Kidney (tissue), 14 donors: Measurements from ENCODE around the gene STAP2. TPM values are rescaled to one million over a fixed set of nuclear protein-coding genes. Genes with fewer than 3 reads are reported as not detected.

ENCODE experiments used
- DNase-seq, 5 donors: peaks; one replicate each; pipeline ENCODE4 v3.0.0-alpha.2; 2013 to 2020
- FAIRE-seq: peaks from 2 replicates; lab custom pipeline; 2012; peaks lifted over from hg19 to GRCh38; lab: Jason Lieb, UNC
- H3K27ac ChIP-seq, 2 donors: one replicate each; pipeline ENCODE4 v1.7.0; 2013; ENCODE audit warnings: low read depth in 2 of 2, low read length in 2 of 2, inconsistent platforms in 1 of 2
- H3K27me3 ChIP-seq: one replicate; pipeline ENCODE4 v1.7.1; 2013; ENCODE audit warnings: low read length, inconsistent platforms; ENCODE audit not compliant: control insufficient read depth, insufficient read depth
- H3K36me3 ChIP-seq, 3 donors: one replicate each; pipeline versions ENCODE4 v1.7.0 to v1.7.1; 2013; ENCODE audit warnings: low read length in 3 of 3, control low read depth in 1 of 3, inconsistent platforms in 1 of 3; ENCODE audit not compliant: insufficient read depth in 3 of 3, control insufficient read depth in 2 of 3
- H3K4me1 ChIP-seq, 3 donors: one replicate each; pipeline versions ENCODE4 v1.7.0 to v1.7.1; 2013; ENCODE audit warnings: low read length in 3 of 3, inconsistent platforms in 1 of 3, low read depth in 1 of 3; ENCODE audit not compliant: control insufficient read depth in 2 of 3, insufficient read depth in 2 of 3
- H3K4me3 ChIP-seq, 3 donors: one replicate each; pipeline versions ENCODE4 v1.7.0 to v1.8.1; 2013; ENCODE audit warnings: low read length in 3 of 3, control low read depth in 1 of 3, inconsistent platforms in 1 of 3
- H3K9ac ChIP-seq, 3 donors: one replicate each; pipeline versions ENCODE4 v1.7.0 to v1.7.1; 2013; ENCODE audit warnings: low read length in 3 of 3, control low read depth in 1 of 3, inconsistent platforms in 1 of 3
- H3K9me3 ChIP-seq, 3 donors: one replicate each; pipeline versions ENCODE4 v1.7.0 to v1.7.1; 2013; ENCODE audit warnings: low read length in 3 of 3, control low read depth in 1 of 3, inconsistent platforms in 1 of 3; ENCODE audit not compliant: control insufficient read depth in 2 of 3, insufficient read depth in 1 of 3
- CTCF ChIP-seq: IDR thresholded peaks from 3 replicates; pipeline ENCODE4 v1.5.1; 2012; ENCODE audit warnings: mild to moderate bottlenecking, moderate library complexity, borderline replicate concordance; ENCODE audit not compliant: insufficient read depth; ENCODE audit errors: extremely low read depth
- intact Hi-C: fragments of 100-400 bp; cut with DNase I; formaldehyde crosslinking; loops from one replicate; pipeline ENCODE4 v1.11.1; 2022
- polyA plus RNA-seq: library from polyadenylated mRNA; stranded (reverse); fragments of 350-450 nt; fragmentation: Illumina TruSeq; extraction: RNeasy Lipid Tissue Mini Kit (QIAGEN cat#74804); gene quantifications from one replicate; pipeline ENCODE4 v1.2.3, GENCODE V29; 2014; ENCODE audit warnings: low read depth, low replicate concordance; ENCODE audit not compliant: insufficient read depth
- total RNA-seq: library from RNA; stranded (reverse); fragmentation: NEBNext Ultra II Directional; extraction: Animal tissue kit (Norgen Biotek cat#: 25700); gene quantifications from one replicate; pipeline ENCODE4 v1.2.1, GENCODE V29; 2021
- donor health status: control.
- donor health status: control.
- donor health status: control.
- donor health status: control.
- donor health status: control.
- donor health status: DM: yes; HTN: yes; CAD: no.
- donor health status: Normal renal cell carcinoma (clear cell type).

Gene STAP2
- total and polyA plus RNA-seq, 2 donors from 2014 or later: 32.3 to 61.5 TPM

GRCh38 chr19:4357921-4358326, 19.3 kb upstream of the STAP2 start:
- no peaks in the 10 kb centered on the region for H3K9me3 ChIP-seq
- no peak for DNase-seq
- intact Hi-C loops: no loop called here
- H3K27me3 ChIP-seq: no peaks in the 10 kb centered on the region
- peaks cover 0 to 14% (median 5%) of the 10 kb centered on the region in 3 donors for H3K36me3 ChIP-seq
- TF ChIP-seq CTCF: no peak
- no peak for FAIRE-seq
- no peaks in the 10 kb centered on the region for H3K4me1 ChIP-seq
- H3K27ac ChIP-seq: no peak overlapping the region
- no peak overlapping the region for H3K9ac ChIP-seq
- H3K4me3 ChIP-seq: no peak overlapping the region

- H3K36me3 ChIP-seq: peaks cover 0 to 7% (median 5%) of the 10 kb centered on the region in 3 donors
- FAIRE-seq: no peak
Measured at GRCh38 chr19:4357095-4357797, 18.6 kb upstream of the STAP2 start.

GRCh38 chr19:4354897-4355296, 16.3 kb upstream of the STAP2 start:
- Histone ChIP-seq H3K27ac (no peak overlapping the region), H3K9ac (no peak overlapping the region), H3K9me3 (no peaks in the 10 kb centered on the region), H3K27me3 (no peaks in the 10 kb centered on the region), H3K4me1 (no peaks in the 10 kb centered on the region), H3K36me3 (peaks cover 0 to 3% (median 0%) of the 10 kb centered on the region in 3 donors), H3K4me3 (no peak overlapping the region)
- no peak for TF ChIP-seq CTCF
- DNase-seq (peak in 1 of 5 donors; percentile 50), FAIRE-seq (no peak)
- intact Hi-C loops: no loop called here

More at GRCh38 chr19:4357095-4357797, 18.6 kb upstream of the STAP2 start:
- H3K4me3 ChIP-seq: no peak overlapping the region
- TF ChIP-seq CTCF: no peak
- no peak overlapping the region for H3K9ac ChIP-seq
- intact Hi-C loops: no loop called here
- H3K27ac ChIP-seq: no peak overlapping the region
- no peaks in the 10 kb centered on the region for H3K4me1 ChIP-seq
- no peaks in the 10 kb centered on the region for H3K9me3 ChIP-seq
- peak in 2 of 5 donors; percentile 41 to 73 for DNase-seq
- no peaks in the 10 kb centered on the region for H3K27me3 ChIP-seq
